Measurements from ENCODE around the gene HIC1. TPM values are rescaled to one million over a fixed set of nuclear protein-coding genes. Genes with fewer than 3 reads are reported as not detected.

Gene HIC1
- total RNA-seq, 1 donor from 2014 or later: 19.0 TPM

GRCh38 chr17:2025622-2026309, 29.1 kb upstream of the HIC1 start:
- peak; percentile 56 for DNase-seq (ENCODE audit: low spot score)

DNA sequence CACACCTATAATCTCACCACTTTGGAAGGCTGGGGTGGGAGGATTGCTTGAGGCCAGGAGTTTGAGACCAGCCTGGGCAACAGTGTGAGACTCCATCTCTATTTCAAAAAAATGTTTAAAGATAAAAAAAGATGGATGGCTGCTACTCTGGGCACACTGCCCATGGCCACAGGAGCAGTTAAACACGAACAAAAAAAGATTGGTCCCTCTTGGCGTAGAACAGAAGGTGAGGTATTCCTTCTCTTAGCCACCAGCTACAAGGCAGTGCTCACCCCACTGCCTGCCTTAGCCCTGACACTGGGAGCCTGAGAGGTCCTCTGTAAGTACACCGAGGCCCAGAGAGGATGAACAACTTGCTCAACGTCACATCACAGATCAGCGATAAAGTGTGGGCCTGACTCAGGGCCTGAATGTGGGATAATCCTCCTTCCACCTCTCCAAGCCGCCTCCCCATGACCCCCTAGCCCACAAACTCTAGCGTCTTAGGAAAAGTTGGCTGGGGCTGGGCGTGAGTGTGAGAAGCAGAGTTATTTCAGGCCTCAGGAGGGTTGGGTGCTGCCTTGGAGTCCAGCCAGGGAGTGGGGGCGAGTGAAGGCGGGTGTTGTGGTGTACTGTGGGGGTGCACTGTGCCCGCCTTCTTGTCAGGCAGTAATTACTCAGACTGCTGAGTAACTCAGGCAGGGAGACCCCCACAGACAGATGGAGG, 27.2 kb upstream of the HIC1 start:
- DNase-seq (ENCODE audit: low spot score): no peak

- DNase-seq (ENCODE audit: low spot score): no peak
Measured at GRCh38 chr17:2028234-2028614, 26.7 kb upstream of the HIC1 start.

DNA sequence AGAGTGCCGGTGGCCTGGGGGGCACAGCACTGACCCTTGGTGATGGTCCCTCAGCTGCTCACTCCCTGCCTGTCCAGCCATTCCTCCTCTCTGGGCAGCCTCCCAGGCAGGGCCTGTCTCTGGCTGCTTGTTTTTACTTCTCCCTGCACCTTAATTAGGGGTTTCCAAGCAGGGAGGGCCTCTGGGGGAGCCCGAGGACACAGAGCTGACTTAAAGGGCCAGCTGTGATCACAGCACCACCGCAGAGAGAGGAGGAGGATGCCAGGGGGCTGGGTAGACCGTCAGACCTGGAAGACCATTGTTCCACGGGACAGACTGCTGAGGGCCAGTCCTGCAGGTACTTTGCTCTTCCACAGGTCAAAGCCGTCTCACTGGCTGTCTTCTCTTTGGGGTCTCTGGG, 26.2 kb upstream of the HIC1 start:
- DNase-seq (ENCODE audit: low spot score): no peak

DNA sequence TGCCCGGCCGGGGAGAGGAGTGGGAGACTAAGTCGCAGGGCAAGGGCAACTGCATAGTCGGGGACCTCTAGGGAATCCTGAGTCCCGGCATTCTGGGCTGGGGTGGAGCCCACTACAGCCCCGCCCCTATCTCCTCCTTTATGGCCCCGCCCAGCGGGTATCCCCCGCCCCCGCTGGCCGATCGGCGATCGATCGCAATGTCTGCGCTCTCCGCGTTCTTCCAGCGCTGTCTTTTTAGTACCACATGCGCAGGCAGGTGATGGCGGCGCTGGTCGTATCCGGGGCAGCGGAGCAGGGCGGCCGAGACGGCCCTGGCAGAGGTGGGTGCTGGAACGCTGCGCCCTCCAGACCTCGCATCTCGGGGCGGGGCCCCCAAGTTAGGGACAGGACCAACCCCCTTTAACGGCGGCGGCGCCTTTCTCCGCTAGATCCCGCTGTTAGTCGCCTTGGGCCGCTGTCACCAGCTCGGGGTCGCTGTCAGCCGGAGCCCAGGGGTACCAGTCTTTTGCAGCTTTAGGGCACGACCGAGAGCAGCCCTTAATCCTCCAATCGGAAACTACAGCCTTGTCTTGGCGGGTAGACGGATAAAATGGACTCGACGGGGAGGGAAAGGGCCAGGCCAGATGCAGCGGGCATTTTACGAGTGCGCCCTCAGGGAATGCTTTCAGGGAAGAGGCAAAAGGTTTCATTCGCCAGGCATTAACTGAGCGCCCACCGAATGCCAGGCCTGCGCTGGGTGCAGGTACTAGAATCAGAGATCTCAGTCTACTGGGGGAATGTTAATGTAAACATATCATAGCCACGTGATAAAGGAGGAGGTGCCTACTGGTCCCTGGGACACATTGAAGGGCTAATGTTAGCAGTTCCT, 24.8 kb upstream of the HIC1 start, which contains the start of gene DPH1:
Gene DPH1, plus strand, starts transcription at position 243 of the 868 bp plus-strand sequence. Its CDS starts 17 bp downstream, at position 260.
- DNase-seq (ENCODE audit: low spot score): peak; percentile 85

DNA sequence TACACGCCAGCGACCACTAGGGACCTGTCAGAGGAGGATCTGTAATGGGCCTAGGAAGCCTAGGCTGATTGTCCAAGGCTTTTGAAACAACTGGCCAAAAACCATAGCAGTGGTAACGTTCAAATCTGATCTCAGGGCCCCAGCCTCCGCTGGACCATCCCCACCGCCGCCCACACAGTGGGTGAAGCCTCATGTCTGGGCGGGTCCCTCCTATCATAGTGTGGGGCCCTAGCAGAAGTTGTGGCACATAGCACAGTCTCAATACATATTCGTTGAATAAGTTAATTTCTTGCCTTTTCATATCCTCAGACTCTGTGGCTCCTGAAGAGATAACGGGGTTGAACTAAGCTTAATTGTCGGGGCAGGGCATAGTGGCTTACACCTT, 24.1 kb upstream of the HIC1 start:
- no peak for DNase-seq (ENCODE audit: low spot score)

- DNase-seq (ENCODE audit: low spot score): no peak
Measured at GRCh38 chr17:2033153-2033552, 21.8 kb upstream of the HIC1 start.

- no peak for DNase-seq (ENCODE audit: low spot score)
Measured at GRCh38 chr17:2034157-2034556, 20.7 kb upstream of the HIC1 start.

DNA sequence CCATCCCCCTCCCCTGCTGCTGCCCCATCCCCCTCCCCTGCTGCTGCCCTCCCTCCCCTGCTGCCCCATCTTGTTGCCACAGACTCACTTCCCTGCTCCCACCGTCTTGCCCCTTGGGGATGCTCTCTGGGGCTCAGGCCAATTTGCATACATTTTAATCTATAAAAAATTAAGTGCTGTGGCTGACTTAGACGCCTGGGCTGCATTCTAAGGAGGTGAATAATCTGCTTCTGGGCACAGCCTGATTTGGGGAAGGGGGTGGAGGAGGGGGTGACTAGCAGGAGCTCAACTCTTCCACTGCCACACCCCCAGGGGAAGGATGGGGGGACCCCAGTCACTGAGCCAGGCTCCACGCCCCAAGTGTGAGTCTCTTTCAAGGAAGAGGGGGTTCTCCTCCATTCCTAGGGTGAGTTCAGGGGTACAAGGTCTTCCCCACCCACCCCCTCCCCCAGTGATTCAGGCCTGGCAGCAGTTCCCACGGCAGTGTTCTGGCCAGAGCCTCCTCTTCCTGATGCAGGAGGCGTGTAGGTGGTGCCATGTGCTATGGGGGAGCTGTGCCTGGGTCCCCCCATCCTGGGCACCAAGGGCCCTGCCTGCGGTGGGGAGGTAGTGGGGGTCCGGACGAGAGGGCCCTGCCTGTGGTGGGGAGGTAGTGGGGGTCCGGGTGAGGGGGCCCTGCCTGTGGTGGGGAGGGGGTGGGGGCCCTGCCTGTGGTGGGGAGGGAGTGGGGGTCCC, 19.9 kb upstream of the HIC1 start:
- no peak for DNase-seq (ENCODE audit: low spot score)

GRCh38 chr17:2035541-2036488, 19.1 kb upstream of the HIC1 start:
- DNase-seq (ENCODE audit: low spot score): no peak

DNA sequence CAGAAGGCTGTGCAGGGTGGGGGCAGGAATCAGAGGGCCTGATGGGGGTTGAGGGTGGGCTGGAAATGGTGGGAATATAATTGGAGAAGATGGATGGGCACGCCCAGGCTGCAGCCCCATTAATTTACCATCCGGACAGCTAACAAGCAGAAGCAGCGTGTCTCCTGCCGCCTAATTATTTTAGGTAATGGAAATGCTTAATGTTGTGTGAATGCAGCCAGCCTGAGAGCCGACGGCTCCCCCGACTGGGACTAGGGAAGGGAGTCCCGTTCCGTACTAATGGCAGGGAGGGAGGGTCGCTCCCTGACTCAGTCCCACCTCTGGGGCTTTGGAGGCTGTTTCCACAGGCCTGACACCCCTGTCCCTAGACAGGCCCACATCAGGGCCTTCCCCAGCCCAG, 17.7 kb upstream of the HIC1 start:
- no peak for DNase-seq (ENCODE audit: low spot score)

DNA sequence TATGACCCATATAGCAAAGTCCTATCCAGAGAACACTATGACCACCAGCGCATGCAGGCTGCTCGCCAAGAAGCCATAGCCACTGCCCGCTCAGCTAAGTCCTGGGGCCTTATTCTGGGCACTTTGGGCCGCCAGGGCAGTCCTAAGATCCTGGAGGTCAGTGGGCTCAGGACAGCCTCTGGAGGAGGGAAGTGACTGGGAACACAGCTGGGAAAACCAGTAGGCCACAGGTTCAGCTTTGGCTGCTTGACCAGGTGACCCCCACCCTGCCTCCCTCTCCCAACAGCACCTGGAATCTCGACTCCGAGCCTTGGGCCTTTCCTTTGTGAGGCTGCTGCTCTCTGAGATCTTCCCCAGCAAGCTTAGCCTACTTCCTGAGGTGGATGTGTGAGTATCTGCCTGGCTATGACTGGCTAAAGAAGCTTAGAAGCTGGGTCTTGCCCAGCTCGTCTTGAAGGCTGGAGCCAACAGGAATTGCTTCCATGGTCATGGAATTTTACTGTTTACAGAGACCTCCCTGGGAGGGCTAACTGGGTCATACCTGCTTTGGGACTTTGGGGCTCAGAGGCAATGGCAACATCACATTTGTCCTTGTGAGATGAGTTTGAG, 14.6 kb upstream of the HIC1 start:
- DNase-seq (ENCODE audit: low spot score): no peak

GRCh38 chr17:2040942-2041560, 13.9 kb upstream of the HIC1 start:
- DNase-seq (ENCODE audit: low spot score): no peak

DNA sequence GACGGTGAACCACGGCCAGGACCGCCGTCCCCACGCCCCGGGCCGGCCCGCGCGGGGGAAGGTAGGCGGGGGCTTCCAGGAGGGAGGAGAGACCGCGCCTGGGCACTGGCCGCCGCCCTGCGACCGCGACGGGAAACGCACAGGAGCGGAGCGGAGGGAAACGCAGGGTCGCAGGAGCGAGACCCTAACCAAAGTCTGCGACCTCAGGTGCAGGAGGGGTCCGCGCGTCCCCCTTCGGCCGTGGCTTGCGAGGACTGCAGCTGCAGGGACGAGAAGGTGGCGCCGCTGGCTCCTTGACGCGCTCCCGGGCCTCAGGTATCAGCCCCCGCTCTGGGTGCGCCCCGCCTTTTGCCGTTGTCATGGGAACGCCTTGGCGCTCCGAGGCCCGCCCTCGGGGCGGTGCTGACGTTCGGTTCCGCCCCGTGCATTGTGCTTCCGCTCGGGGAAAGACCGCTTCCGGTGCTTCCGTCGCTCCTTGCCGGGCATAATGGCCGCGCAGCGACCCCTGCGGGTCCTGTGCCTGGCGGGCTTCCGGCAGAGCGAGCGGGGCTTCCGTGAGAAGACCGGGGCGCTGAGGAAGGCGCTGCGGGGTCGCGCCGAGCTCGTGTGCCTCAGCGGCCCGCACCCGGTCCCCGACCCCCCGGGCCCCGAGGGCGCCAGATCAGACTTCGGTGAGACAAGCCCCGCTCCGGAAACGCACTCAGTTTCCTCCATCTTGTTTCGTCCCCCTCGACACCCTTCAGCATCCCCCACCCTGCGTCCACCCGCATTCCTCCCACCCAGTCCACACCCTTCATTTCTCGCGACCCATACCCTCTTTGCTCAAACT, 13.1 kb upstream of the HIC1 start, which contains the start of gene OVCA2:
Gene OVCA2, plus strand, starts transcription at position 462 of the 829 bp plus-strand sequence. Its CDS starts 26 bp downstream, at position 488.
- DNase-seq (ENCODE audit: low spot score): peak; percentile 97

DNA sequence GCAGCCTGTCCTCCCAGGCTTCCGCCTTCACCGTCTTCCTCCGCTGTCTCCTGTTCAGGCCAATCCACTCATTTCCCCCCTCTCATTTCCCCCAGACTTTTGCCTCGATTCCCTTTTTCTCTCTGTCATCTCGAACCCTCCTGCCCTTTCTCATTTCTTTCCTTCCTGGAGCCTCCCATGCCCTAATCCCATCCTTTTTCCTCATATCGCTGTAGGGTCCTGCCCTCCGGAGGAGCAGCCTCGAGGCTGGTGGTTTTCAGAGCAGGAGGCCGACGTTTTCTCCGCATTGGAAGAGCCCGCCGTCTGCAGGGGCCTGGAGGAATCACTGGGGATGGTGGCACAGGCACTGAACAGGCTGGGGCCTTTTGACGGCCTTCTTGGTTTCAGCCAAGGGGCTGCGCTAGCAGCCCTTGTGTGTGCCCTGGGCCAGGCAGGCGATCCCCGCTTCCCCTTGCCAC, 12.5 kb upstream of the HIC1 start:
- DNase-seq (ENCODE audit: low spot score): peak; percentile 57

DNA sequence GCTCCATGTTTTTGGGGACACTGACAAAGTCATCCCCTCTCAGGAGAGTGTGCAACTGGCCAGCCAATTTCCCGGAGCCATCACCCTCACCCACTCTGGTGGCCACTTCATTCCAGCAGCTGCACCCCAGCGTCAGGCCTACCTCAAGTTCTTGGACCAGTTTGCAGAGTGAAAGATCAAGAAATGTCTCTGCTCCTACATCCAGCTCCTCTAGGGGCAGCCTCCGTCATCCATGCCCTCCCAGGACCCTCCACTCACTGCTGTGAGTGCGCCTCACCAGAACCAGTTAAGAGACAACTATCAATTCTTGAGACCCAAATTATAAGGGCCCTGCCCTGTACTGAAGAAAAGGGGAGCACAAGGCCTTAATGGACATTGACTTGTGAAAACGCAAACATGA, 12.0 kb upstream of the HIC1 start:
- no peak for DNase-seq (ENCODE audit: low spot score)

- no peak for DNase-seq (ENCODE audit: low spot score)
Measured at GRCh38 chr17:2043785-2044184, 11.1 kb upstream of the HIC1 start.

DNA sequence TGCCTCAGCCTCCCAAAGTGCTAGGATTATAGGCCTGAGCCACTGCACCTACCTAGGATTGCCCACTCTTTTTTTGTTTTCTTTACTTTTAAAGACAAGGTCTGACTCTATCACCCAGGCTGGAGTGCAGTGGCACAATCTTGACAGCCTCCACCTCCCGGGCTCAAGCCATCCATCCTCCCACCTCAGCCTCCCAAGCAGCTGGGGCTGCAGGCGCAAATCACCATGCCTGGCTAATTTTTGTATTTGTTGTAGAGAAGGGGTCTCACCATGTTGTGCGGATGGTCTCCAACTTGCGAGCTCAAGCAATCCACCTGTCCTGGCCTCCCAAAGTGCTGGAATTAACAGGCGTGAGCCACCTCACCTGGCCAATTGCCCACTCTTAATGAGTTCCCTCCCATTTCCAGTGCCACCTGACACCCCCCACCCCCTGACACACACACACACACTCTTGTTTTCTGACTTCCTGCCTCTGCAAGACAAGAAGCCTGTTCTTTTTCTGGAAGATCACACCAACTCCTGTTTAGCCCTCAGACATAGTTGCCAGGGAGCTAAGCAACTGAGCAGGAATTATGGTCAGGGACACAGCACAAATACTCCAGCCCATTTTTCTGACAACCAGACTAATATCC, 10.5 kb upstream of the HIC1 start:
- DNase-seq (ENCODE audit: low spot score): no peak

Data from umbilical cord (tissue), 2 donors.